VCaP (cell line): Measurements from ENCODE around the gene NBPF3.
"Not testable (repeated sequence)": the region's sequence is repeated elsewhere in the genome, so short reads cannot be mapped to it uniquely, and the experiment has no call there.

ENCODE experiments used
- H3K27ac ChIP-seq: fragments of 450-650 bp; 2 replicates; pipeline ENCODE4 v1.5.1; 2017
- CTCF ChIP-seq: fragments of 450-650 bp; conservative IDR thresholded peaks from 2 replicates; pipeline ENCODE4 v1.5.1; 2017; ENCODE audit warnings: mild to moderate bottlenecking, moderate library complexity

The NBPF3 gene

GRCh38 chr1:21414015-21414414 is 25.9 kb upstream of the NBPF3 start:
- H3K27ac ChIP-seq: no peak overlapping the region
- no peak for TF ChIP-seq CTCF

- H3K27ac ChIP-seq: not testable (repeated sequence)
These were observed 19.6 kb upstream of the NBPF3 start for GRCh38 chr1:21420378-21420777.

GRCh38 chr1:21421307-21421706 is 18.6 kb upstream of the NBPF3 start:
- H3K27ac ChIP-seq: not testable (repeated sequence)

GRCh38 chr1:21427798-21428480 is 12.0 kb upstream of the NBPF3 start:
- H3K27ac ChIP-seq: not testable (repeated sequence)

- not testable (repeated sequence) for H3K27ac ChIP-seq
These were observed 11.4 kb upstream of the NBPF3 start for GRCh38 chr1:21428481-21429073.

GRCh38 chr1:21429210-21429609 is 10.7 kb upstream of the NBPF3 start:
- H3K27ac ChIP-seq: not testable (repeated sequence)

- not testable (repeated sequence) for H3K27ac ChIP-seq
These were observed 9.1 kb upstream of the NBPF3 start for GRCh38 chr1:21430875-21431274.

GRCh38 chr1:21434394-21434793 is 5.5 kb upstream of the NBPF3 start:
- TF ChIP-seq CTCF: no peak
- H3K27ac ChIP-seq: no peak overlapping the region

- no peak for TF ChIP-seq CTCF
- H3K27ac ChIP-seq: no peak overlapping the region
These were observed 4.1 kb upstream of the NBPF3 start for GRCh38 chr1:21435646-21436487.

- no peak overlapping the region for H3K27ac ChIP-seq
- no peak for TF ChIP-seq CTCF
These were observed 3.2 kb upstream of the NBPF3 start for GRCh38 chr1:21436488-21437340.
